ENCODE measurements around the gene KCTD5.
"Not testable (repeated sequence)": the region's sequence is repeated elsewhere in the genome, so short reads cannot be mapped to it uniquely, and the experiment has no call there.

Gene KCTD5

DNA sequence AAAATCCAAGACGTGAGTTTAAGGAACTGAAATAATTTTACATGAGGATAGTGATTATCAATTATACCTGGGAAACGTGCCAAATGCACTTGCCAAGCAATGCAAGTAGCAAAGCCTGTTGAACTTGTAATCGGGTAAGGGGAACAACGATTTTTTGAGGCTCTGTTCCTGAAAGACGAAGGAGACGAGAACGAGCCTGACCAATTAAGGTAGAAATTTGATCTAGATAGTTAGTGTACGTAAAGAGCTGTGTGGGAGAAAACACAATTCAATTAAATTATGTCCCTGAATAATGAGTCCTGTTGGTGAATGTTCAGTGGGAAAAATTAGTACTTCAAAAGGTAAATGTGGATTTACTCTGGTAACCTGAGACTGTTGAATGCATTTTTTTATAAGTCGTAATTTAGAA is 17.7 kb upstream of the KCTD5 start (continued):
- TF ChIP-seq FEZF1 (tag by site-specific recombination; IDR thresholded peaks at IDR 0.05): peak; percentile 66; the same call in 1 of the 2 replicates
- no peak for TF ChIP-seq KLF8 (tag by site-specific recombination; IDR thresholded peaks at IDR 0.05)
- no peak; the same call in 1 of the 2 replicates for TF ChIP-seq ZNF335 (tag by site-specific recombination; conservative IDR thresholded peaks at IDR 0.05)
- TF ChIP-seq, protein P1, sequence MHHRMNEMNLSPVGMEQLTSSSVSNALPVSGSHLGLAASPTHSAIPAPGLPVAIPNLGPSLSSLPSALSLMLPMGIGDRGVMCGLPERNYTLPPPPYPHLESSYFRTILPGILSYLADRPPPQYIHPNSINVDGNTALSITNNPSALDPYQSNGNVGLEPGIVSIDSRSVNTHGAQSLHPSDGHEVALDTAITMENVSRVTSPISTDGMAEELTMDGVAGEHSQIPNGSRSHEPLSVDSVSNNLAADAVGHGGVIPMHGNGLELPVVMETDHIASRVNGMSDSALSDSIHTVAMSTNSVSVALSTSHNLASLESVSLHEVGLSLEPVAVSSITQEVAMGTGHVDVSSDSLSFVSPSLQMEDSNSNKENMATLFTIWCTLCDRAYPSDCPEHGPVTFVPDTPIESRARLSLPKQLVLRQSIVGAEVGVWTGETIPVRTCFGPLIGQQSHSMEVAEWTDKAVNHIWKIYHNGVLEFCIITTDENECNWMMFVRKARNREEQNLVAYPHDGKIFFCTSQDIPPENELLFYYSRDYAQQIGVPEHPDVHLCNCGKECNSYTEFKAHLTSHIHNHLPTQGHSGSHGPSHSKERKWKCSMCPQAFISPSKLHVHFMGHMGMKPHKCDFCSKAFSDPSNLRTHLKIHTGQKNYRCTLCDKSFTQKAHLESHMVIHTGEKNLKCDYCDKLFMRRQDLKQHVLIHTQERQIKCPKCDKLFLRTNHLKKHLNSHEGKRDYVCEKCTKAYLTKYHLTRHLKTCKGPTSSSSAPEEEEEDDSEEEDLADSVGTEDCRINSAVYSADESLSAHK (tag by site-specific recombination; IDR thresholded peaks at IDR 0.05): peak; percentile 30; the same call in 1 of the 2 replicates
- no peak for TF ChIP-seq ZNF10 (tag by site-specific recombination; IDR thresholded peaks at IDR 0.05)
- no peak for TF ChIP-seq TCF7L2 (IDR thresholded peaks at IDR 0.05; ENCODE audit: borderline replicate concordance, low read depth, low read length)

DNA sequence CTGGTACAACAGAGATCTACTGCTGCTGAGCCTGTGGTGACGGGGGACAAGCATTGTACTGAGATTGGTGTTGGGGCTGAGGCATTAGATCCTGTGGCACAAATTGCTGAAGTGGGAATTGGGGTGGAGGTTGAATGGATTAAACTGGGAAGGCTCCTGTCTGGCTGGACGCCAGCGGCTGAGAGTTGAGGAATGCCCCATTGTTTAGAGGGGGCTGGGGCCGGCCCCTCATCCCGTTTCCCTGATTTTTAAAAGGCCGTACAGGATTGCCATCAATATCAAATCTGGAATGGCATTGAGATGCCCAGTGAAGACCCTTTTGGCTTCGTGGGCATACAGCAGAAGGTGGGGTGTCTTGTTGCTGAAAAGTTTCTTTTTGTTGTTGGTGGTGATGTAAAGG is 15.7 kb upstream of the KCTD5 start:
- H3K36me3 ChIP-seq (ENCODE audit: control insufficient read depth in 2 of 2, insufficient read depth in 1 of 2, low read length in 2 of 2): peaks cover 0 to 17% of the 10 kb centered on the region in 2 experiments; a peak in 1 of 3 replicates
- H3K27ac ChIP-seq (ENCODE audit: extremely low read depth, low read depth, low read length); H3K9me3 ChIP-seq (ENCODE audit: control insufficient read depth, insufficient read depth, low read depth, low read length); CTCF ChIA-PET; H3K4me3 ChIP-seq (ENCODE audit: low read depth, low read length); POLR2A ChIA-PET: not testable (repeated sequence)
- H3K4me1 ChIP-seq (ENCODE audit: control insufficient read depth, insufficient read depth, low read length): peaks cover 20% of the 10 kb centered on the region

DNA sequence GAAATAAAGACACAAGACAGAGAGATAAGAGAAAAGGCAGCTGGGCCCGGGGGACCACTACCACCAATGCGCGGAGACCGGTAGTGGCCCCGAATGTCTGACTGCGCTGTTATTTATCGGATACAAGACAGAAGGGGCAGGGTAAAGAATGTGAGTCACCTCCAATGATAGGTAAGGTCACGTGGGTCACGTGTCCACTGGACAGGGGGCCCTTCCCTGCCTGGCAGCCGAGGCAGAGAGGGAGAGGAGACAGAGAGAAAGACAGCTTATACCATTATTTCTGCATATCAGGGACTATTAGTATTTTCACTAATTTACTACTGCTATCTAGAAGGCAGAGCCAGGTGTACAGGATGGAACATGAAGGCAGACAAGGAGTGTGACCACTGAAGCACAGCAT is 12.7 kb upstream of the KCTD5 start:
- POLR2A ChIA-PET; H3K27ac ChIP-seq (ENCODE audit: extremely low read depth, low read depth, low read length); H3K4me3 ChIP-seq (ENCODE audit: low read depth, low read length); H3K9me3 ChIP-seq (ENCODE audit: control insufficient read depth, insufficient read depth, low read depth, low read length): not testable (repeated sequence)
- CTCF ChIA-PET: interaction anchor here (0.7 kb wide), 1 partner anchor 382 kb away, joined by 3 read pairs; no protein-coding TSS in a partner anchor
- peaks cover 0 to 17% of the 10 kb centered on the region in 2 experiments; a peak in 1 of 3 replicates for H3K36me3 ChIP-seq (ENCODE audit: control insufficient read depth in 2 of 2, insufficient read depth in 1 of 2, low read length in 2 of 2)
- peaks cover 14% of the 10 kb centered on the region for H3K4me1 ChIP-seq (ENCODE audit: control insufficient read depth, insufficient read depth, low read length)

DNA sequence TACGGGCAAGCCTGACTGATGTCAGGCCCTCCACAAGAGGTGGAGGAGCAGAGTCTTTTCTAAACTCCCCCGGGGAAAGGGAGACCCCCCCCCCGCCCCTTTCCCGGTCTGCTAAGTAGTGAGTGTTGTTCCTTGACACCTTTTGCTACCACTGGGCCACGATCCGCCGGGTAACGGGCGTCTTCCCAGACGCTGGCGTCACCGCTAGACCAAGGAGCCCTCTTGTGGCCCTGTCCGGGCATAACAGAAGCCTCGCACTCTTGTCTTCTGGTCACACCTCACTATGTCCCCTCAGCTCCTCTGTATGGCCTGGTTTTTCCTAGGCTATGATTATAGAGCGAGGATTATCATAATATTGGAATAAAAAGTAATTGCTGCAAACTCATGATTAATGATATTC is 12.3 kb upstream of the KCTD5 start:
- POLR2A ChIA-PET; H3K27ac ChIP-seq (ENCODE audit: extremely low read depth, low read depth, low read length); H3K4me3 ChIP-seq (ENCODE audit: low read depth, low read length); H3K9me3 ChIP-seq (ENCODE audit: control insufficient read depth, insufficient read depth, low read depth, low read length); H3K4me1 ChIP-seq (ENCODE audit: control insufficient read depth, insufficient read depth, low read length): not testable (repeated sequence)
- CTCF ChIA-PET: interaction anchor here (0.7 kb wide), 2 partner anchors 55 to 383 kb away, joined by 3 to 4 read pairs; no protein-coding TSS in a partner anchor
- H3K36me3 ChIP-seq (ENCODE audit: control insufficient read depth in 2 of 2, insufficient read depth in 1 of 2, low read length in 2 of 2): peaks cover 0 to 17% of the 10 kb centered on the region in 2 experiments; a peak in 1 of 3 replicates
- TF ChIP-seq ZNF2 (tag by site-specific recombination; IDR thresholded peaks at IDR 0.05): peak; percentile 42; the same call in 1 of the 2 replicates
- TF ChIP-seq, protein P2, sequence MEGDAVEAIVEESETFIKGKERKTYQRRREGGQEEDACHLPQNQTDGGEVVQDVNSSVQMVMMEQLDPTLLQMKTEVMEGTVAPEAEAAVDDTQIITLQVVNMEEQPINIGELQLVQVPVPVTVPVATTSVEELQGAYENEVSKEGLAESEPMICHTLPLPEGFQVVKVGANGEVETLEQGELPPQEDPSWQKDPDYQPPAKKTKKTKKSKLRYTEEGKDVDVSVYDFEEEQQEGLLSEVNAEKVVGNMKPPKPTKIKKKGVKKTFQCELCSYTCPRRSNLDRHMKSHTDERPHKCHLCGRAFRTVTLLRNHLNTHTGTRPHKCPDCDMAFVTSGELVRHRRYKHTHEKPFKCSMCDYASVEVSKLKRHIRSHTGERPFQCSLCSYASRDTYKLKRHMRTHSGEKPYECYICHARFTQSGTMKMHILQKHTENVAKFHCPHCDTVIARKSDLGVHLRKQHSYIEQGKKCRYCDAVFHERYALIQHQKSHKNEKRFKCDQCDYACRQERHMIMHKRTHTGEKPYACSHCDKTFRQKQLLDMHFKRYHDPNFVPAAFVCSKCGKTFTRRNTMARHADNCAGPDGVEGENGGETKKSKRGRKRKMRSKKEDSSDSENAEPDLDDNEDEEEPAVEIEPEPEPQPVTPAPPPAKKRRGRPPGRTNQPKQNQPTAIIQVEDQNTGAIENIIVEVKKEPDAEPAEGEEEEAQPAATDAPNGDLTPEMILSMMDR (tag by site-specific recombination; IDR thresholded peaks at IDR 0.05): peak; percentile 33; the same call in 1 of the 2 replicates
- TF ChIP-seq ZNF654 (tag by site-specific recombination; IDR thresholded peaks at IDR 0.05; ENCODE audit: low read depth): peak; percentile 63
- TF ChIP-seq ZBTB8A (tag by site-specific recombination; IDR thresholded peaks at IDR 0.05): peak; percentile 84
- TF ChIP-seq ZNF600 (tag by site-specific recombination; IDR thresholded peaks at IDR 0.05): 0 out of 2 replicates have a peak, but pooled peaks have one; percentile 16

DNA sequence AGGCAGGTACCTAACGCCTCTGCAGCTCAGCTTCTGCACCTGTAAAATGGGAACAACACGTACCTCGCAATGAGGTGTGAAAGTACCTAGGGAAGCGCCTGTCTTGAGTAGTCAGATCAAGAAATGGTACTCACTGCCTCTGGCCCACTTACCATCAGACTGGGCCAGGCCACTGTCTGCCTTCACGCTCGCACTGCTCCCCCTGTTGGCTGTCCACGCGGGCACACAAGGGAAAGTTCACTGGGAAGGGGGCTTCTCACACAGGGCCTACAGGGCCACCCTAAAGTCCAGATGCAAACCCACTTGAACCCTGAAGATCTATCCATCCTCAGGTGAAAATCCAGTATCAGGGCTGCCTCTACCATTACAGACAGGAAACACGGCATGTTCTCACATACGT is 11.1 kb upstream of the KCTD5 start:
- POLR2A ChIA-PET; CTCF ChIA-PET; H3K27ac ChIP-seq (ENCODE audit: extremely low read depth, low read depth, low read length); H3K4me3 ChIP-seq (ENCODE audit: low read depth, low read length); H3K9me3 ChIP-seq (ENCODE audit: control insufficient read depth, insufficient read depth, low read depth, low read length); H3K4me1 ChIP-seq (ENCODE audit: control insufficient read depth, insufficient read depth, low read length): not testable (repeated sequence)
- H3K36me3 ChIP-seq (ENCODE audit: control insufficient read depth in 2 of 2, insufficient read depth in 1 of 2, low read length in 2 of 2): peaks cover 0 to 17% of the 10 kb centered on the region in 2 experiments; a peak in 1 of 3 replicates
